Kidney epithelial cell (primary cell): Measurements from ENCODE around the gene MAP3K15. TPM values are rescaled to one million over a fixed set of nuclear protein-coding genes. Genes with fewer than 3 reads are reported as not detected.

Source experiments
- DNase-seq: peaks from one replicate; pipeline ENCODE4 v3.0.0-alpha.2; 2010; ENCODE audit warnings: low read depth
- H3K27me3 ChIP-seq: 2 replicates; pipeline ENCODE4 v1.6.0; 2011; ENCODE audit warnings: low read length; ENCODE audit not compliant: control insufficient read depth, insufficient read depth
- H3K36me3 ChIP-seq: 2 replicates; pipeline ENCODE4 v1.5.1; 2011; ENCODE audit warnings: low read length; ENCODE audit not compliant: control insufficient read depth, insufficient read depth
- H3K4me3 ChIP-seq: 2 replicates; pipeline ENCODE4 v1.5.1; 2011; ENCODE audit warnings: low read depth, mild to moderate bottlenecking, control low read depth, low read length
- total RNA-seq: library from RNA; depleted of rRNA; stranded (reverse); fragments of >200 nt; gene quantifications from 2 replicates; pipeline ENCODE4 v1.2.3, GENCODE V29; 2015
- TF ChIP-seq, protein P1 (sequence below): IDR thresholded peaks from 2 replicates; pipeline ENCODE4 v1.5.1; 2011; ENCODE audit warnings: mild to moderate bottlenecking, moderate library complexity, low read length, control low read depth, inconsistent platforms; ENCODE audit not compliant: insufficient read depth, poor library complexity, severe bottlenecking

MAP3K15 gene
- total RNA-seq, 1 donor from 2014 or later: 2.2 TPM

GRCh38 chrX:19347916-19348315, 167.4 kb downstream of the MAP3K15 start:
- no peak for DNase-seq
- H3K4me3 ChIP-seq: no peak overlapping the region
- TF ChIP-seq, protein P1, sequence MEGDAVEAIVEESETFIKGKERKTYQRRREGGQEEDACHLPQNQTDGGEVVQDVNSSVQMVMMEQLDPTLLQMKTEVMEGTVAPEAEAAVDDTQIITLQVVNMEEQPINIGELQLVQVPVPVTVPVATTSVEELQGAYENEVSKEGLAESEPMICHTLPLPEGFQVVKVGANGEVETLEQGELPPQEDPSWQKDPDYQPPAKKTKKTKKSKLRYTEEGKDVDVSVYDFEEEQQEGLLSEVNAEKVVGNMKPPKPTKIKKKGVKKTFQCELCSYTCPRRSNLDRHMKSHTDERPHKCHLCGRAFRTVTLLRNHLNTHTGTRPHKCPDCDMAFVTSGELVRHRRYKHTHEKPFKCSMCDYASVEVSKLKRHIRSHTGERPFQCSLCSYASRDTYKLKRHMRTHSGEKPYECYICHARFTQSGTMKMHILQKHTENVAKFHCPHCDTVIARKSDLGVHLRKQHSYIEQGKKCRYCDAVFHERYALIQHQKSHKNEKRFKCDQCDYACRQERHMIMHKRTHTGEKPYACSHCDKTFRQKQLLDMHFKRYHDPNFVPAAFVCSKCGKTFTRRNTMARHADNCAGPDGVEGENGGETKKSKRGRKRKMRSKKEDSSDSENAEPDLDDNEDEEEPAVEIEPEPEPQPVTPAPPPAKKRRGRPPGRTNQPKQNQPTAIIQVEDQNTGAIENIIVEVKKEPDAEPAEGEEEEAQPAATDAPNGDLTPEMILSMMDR: no peak

DNA sequence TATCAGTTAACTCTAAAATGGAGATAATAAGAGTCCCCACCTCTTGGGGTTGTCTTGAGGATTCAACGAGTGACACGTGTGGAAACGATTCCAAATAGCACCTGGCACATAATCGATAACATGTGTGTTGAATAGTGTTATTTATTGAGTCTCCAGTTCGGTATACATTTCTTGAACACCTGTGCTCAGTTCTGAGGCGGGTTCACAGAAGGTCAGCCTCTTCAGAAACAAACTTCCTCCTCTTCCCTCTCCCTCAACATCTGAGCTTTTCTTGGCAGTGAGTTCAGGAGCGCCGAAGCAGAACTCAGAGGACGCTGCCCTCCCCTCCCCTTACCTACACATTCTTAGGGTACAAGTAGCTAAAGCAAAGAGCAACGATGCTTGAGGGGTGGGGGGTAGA, 170.6 kb downstream of the MAP3K15 start:
- TF ChIP-seq, protein P1: no peak
- no peaks in the 10 kb centered on the region for H3K27me3 ChIP-seq
- no peaks in the 10 kb centered on the region for H3K36me3 ChIP-seq
- DNase-seq: no peak
- peak overlapping the region; percentile 46 for H3K4me3 ChIP-seq

More at GRCh38 chrX:19347916-19348315, 167.4 kb downstream of the MAP3K15 start:
- Histone ChIP-seq H3K27me3 (no peaks in the 10 kb centered on the region), H3K36me3 (no peaks in the 10 kb centered on the region)

DNA sequence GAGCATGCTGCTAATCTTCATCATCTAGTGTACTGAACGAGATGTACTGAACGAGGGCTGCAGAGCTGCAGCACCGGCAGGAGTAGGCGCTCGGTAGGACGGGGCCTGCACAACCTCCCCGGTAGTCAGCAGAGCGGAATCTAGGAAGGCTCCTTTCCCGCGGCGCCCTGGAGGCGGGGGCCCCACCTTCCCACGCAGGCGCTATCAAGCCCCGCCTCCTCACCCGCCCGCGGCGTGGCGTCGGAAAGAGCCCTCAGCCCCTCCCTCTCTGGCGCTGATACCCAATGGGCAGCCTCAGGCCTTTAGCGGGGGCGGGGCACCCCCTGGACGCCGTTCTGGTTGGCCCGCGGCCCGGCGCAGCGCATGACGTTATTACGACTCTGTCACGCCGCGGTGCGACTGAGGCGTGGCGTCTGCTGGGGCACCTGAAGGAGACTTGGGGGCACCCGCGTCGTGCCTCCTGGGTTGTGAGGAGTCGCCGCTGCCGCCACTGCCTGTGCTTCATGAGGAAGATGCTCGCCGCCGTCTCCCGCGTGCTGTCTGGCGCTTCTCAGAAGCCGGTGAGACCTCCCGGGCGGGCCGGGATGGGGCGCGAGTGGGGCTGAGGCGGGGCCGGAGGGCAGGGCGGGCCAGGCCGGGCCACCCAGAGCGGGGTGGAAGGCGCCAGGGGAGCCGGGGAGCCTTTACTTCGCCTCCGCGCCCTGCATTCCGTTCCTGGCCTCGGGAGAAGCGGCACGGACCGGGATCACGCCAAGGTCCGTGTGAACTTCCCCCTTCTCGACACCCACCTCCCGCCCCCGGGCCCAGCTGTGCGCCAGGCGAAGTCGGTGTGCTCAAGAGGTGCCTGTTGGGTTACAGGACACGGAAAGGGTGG, 171.5 kb downstream of the MAP3K15 start, which contains the start of gene PDHA1:
Gene PDHA1 (plus strand): TSS at position 393 of the 874 bp plus-strand sequence. CDS start 111 bp downstream, at position 504.
- Histone ChIP-seq H3K4me3 (peak within 1 kb of the TSS; percentile 46), H3K36me3 (no peaks in the 10 kb centered on the region), H3K27me3 (no peaks in the 10 kb centered on the region)
- TF ChIP-seq, protein P1: no peak
- peak; percentile 39 for DNase-seq

DNA sequence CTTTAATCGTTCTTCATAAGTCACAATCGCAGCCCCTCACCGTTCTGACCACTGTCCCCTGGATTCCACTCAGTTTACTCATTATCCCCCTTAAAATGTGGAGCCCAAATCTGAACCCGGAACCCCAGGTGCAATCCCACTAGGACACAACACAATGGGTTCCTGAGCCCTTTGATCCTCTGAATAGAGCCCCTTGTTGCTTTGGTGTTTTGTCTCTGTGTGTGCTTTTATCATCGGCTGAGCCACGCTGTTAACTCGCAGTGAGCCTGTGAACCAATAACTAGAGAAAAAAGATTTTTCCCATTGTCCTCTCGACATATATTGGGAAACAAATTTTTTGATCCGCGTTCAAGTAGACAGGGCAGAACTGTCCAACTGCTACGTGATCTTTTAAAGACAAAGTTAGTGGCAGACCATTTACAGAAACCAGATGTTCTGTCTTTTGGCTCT, 172.2 kb downstream of the MAP3K15 start:
- Histone ChIP-seq H3K36me3 (no peaks in the 10 kb centered on the region), H3K27me3 (no peaks in the 10 kb centered on the region), H3K4me3 (peak overlapping the region; percentile 34)
- DNase-seq: no peak
- TF ChIP-seq, protein P1: no peak

DNA sequence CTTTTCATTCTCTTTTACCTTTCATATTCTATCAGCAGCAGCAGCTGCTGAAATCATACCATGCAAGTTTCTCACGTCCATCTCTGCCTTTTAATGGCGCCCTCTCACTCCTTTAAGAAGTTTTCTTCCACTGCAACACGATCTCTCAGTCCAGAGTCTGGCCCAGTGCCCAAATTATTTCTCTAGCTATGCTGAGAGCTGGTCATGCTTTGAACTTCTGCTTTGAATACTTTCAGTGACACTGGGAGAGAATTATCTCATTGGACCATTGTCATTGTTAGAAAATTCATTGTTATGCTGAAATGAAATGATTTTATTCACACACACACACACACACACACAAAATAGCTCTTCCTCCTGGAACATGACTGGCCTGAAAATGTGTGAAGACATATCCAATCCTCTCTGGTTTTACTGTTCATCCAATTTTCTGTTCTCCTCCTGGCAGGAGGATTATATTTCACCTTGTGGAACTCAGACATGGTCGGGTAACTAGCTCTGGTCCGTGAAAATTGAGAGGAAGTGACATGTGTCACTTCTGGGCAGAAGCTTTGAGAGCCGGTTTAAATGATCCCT, 172.9 kb downstream of the MAP3K15 start:
- Histone ChIP-seq H3K4me3 (no peak overlapping the region), H3K36me3 (no peaks in the 10 kb centered on the region), H3K27me3 (no peaks in the 10 kb centered on the region)
- DNase-seq: no peak
- TF ChIP-seq, protein P1: no peak
